NCI-H1436 (cell line): ENCODE measurements around the gene TRPM8.
"Not testable (repeated sequence)": the region's sequence is repeated elsewhere in the genome, so short reads cannot be mapped to it uniquely, and the experiment has no call there.

ENCODE experiments used
- DNase-seq: peaks from one replicate; lab custom pipeline; 2025; lab: John Stamatoyannopoulos, UW

Gene TRPM8

DNA sequence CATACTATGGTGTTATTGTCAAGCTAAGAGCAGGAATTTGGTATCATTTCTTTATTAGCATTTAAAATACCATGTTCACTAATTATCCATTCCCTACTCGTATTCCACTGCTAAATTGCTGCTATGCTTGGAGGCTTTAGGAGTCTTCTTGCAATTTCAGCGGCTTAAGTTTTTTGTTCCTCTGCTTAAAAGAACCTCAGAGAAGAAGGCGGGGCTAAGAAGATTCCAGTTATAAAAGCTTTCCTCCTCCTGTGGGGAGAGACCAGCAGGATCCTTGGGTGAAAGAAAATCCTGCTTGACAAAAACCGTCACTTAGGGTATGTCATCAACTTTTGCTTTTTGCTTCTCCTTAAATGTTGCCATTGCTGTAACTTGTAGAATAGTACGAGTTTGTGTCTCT, at the start of gene TRPM8:
Gene TRPM8, plus strand, starts transcription at position 258 of the 400 bp plus-strand sequence. CDS start 9,165 bp downstream, outside the sequence.
- no peak for DNase-seq

DNA sequence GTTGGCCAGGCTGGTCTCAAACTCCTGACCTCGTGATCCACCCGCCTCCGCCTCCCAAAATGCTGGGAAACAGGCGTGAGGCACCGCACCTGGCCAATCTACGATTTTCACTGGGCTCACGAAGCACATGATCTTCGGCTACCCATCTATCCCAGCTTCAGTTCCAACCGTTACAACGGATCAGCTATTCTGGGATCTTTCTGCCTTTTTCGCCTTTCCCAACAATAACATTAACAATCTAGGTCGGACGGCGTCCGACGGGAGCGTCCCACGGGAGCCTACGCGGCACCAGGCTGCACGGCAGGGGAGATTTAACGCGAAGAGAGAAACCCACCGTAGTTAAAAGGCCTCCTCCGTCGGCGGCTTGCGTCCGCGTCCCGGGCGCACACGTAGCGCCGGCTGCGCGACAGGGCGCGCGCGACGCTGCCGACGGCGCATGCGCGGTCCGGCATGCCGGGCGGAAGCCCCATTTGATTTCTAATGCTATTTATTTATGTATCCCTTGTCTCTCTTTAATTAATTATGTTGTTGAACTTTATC, 49.1 kb upstream of the TRPM8 start, which contains the start of gene MSL3B:
Gene MSL3B, minus strand, starts transcription at position 394 of the 540 bp plus-strand sequence.
- no peak for DNase-seq

- no peak for DNase-seq
These were observed 45.7 kb upstream of the TRPM8 start for GRCh38 chr2:233871432-233871831.

DNA sequence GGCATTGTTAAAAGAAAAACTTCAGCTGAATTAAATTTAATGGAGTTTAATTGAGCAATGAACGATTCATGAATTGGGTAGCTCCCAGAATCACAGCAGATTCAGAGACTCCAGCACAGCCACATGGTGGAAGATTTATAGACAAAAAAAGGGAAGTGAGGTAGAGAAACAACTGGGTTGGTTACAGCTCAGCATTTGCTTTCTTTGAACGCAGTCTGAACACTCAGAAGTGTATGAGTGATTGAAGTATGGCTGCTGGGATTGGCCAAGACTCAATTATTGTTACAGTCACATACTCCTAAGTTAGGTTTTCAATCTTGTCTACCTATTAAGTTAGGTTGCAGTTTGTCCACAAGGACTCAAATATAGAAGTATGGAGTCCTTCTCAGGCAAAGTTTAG, 45.0 kb upstream of the TRPM8 start:
- DNase-seq: not testable (repeated sequence)

DNA sequence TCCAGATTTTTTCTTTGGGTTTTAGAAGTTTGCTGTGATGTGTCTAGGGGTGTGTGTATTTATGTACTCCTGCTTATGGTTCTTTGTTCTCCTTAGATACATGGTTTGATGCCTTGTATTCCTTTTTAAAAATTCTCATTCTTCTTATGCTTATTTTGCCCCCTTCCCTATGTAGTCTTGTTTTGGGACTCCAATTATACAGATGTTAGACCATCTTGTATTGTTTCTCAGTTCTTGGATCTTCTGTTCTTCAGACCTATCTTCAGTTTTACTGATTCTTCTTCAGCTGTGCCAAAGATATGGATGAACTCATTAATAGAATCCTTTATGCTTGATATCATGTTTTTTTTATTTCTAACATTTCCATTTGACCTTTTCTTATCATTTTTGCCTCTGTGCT, 34.8 kb upstream of the TRPM8 start:
- no peak for DNase-seq

DNA sequence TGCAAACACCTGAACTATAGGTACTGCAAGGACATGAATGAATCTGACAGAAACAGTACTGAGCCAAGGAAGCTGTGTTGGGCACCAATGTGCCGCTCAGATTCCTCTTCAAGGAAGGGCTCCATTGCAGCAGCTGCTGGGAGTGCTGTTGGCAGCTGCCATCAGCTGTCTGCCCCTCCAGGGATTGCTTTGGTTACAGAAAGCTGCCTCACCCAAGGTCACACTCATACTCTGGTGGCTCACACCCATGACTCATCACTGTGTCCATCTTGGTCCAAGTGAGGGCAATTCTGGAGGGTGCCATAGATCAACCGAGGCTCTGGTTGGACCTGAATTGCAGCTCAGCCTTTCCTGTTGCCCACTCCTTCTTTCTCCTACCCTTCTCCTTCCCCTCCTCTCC, 24.4 kb upstream of the TRPM8 start:
- DNase-seq: no peak

DNA sequence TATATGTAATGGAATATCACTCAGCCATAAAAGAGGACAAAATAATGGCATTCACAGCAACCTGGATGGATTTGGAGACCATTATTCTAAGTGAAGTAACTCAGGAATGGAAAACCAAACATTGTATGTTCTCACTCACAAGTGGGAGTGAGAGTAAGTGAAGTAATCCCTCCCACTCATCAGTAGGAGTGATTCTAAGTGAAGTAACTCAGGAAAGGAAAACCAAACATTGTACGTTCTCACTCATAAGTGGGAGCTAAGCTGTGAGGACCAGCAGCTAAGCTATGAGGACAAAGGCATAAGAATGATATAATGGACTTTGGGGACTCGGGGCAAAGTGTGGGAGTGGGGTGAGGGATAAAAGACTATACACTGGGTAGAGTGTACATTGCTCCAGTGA, 20.9 kb upstream of the TRPM8 start:
- DNase-seq: not testable (repeated sequence)

GRCh38 chr2:233901367-233901766, 15.8 kb upstream of the TRPM8 start:
- no peak for DNase-seq

GRCh38 chr2:233901884-233902283, 15.3 kb upstream of the TRPM8 start:
- no peak for DNase-seq

GRCh38 chr2:233905945-233906344, 11.2 kb upstream of the TRPM8 start:
- DNase-seq: no peak

- DNase-seq: no peak
These were observed 9.5 kb upstream of the TRPM8 start for GRCh38 chr2:233907627-233908026.

DNA sequence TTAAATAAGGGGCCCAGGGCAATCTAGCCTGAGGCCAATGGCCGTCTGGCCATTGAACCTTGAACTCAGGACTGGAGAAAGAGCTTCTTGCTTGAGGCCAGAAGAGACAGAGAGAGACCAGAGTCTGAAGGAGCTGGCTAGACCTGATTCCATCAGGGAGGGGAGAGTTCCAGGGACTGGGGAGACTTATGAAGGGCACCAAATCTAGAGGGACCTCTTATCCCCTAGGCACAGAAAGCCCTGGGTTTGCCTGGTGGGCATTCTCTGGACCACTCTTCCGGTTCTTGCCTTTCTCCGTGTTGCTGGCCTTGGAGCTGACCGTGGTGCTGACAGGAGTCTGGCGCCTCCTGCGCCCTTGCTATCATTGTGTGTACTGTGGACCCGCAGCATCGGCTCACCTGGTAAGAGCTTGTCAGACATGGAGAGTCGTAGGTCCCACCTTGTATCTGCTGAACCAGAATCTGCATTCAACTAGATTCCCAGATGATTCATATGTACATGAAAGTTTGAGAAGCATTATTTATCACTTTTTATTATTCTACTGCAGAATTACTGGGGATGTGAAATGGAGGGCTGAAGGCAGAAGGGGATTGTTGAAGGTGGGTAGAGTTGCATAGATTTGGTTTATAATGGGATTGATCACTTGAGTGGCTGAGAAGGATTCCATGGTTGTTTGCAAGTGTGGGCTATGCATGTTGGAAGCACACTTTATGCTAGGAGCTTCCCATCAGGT, 4.3 kb upstream of the TRPM8 start:
- DNase-seq: no peak

DNA sequence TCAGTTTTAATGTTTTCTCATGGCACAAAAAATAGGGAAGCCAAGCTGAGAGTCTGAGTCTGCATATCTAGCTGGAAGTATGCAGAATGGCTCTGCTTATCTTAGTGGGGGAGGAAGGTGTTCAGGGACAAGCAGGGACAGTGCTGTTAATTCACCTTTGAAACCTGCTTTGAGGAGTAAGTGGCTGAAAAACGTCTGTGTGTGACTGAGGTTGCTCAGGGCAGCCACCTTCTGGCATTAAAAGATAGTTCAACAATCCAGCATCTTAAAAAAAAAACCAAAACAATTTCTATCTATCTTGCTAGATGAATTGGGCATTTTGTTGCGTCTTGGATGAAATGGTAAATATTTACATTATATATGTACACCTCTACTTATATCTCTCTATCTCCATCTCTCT, 2.0 kb upstream of the TRPM8 start:
- no peak for DNase-seq

DNA sequence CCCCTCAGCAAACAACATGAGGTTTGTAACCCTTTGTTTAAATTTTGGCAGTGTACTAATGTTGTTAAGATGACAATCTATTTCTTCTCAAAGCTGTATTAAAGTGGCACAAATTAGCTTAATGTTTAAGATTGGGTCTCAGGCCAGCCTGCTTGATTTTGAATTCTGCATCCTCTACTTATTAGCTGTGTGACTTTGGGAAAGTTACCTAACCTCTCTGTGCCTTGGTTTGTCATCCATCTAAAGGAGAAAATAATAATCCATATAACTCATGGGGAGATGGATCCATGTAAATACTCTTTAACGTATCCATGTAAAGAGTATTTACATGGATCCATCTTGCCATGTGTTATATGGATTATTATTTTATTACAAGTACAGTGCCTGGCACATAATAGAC, 2.1 kb downstream of the TRPM8 start:
- DNase-seq: no peak

DNA sequence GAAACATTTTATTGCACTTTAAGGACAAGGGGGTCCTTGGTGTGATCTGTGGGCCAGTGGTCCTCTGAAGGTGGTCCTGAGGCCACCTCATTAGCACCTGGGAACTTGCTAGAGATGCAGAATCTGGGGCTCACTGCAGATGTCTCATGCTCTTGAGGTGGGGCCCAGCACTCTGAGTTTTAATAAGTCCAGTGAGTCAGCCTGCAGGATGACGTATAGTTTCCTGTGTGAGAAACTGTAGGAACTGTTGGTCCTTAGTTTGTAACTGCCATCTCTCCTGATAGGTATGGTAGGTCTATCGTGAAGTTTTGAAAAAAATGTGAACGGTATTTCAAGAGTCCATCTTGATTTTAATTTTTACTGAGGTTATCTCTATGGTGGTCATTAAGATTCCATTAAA, 2.8 kb downstream of the TRPM8 start:
- no peak for DNase-seq

DNA sequence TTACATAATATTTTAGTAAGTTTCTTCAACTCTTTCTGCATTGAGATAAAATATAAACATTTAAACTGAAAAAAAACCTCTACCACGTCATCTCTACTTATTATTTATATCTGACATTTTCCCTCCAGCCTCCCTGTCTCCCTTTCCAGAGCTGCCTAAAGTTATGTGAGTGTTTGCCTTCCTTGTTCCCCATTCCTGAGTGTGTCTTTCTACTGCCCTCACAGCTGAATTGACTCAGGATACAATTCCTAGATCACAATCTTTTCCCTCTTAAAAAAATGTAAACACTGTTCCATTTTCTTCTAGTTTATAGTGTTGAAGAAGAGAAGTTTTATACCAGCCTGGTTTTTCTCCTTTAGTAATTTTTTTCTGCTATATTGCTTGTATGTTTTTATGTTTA, 5.3 kb downstream of the TRPM8 start:
- no peak for DNase-seq

GRCh38 chr2:233925402-233925801, 8.2 kb downstream of the TRPM8 start:
- no peak for DNase-seq

- no peak for DNase-seq
These were observed 9.6 kb downstream of the TRPM8 start for GRCh38 chr2:233926806-233927205.

DNA sequence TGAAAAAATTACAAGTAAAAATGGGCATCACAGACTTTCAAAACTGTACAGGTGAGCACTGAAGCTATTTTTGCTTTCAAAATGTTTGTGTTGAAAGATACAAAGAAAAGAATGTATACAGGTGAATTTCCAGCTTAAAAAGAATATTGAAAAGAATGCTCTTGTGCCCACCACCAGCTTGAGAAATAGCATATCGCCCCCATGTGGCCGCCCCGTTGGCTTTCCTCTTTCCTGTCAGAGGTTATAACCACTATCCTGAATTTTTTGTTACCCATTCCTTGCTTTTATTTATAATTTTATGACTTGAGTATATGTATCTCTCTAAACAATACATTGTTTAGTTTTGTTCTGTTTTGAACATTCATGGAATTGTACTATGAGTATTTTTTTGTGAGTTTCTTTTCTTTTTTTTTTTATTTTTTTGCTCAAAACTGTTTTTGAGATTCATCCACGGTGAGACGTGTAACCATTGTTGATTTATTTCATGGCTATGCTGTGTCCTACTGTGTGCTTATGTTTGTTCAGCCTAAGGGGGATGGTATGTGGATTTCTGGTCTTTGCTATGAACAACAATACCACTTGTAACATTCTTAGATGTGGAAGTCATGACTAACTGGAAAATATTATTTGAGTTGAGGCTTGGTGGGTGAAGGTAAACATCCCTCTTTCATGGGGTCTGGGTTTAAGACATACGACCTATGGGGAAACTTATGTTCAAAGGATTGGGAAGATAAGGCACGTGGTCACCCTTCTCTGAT, 11.6 kb downstream of the TRPM8 start:
- DNase-seq: no peak

DNA sequence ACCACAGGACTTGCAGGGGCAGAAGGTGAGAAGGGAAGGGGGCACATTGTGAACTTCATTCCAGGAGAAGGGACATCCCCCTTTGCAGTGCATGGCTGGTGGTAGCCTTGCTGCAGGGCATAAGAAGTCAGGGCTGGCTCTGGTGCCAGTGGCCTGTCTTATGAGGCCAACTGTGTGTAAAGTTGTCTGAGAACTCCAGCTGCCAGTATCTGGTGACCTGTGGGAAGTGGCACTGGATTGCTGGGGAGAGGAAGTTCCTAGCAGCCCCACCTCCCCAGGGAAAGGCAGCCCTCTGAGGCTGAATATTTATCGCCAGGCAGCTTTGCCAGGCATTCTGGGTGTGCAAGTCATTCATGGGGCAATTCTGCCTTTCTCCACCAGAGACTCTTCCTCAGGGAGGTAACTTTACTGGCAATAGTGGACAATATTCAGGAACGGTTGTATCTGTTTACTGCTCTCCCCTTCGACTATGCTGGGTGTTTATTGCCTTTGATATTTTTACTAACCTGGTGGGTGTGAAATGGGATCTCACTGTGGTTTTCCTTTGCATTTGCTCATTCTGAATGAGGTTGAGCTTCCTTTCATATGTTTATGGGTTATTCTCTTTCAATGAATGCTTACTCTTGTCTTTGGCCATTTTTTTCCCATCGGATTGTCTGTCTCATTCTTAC, 12.3 kb downstream of the TRPM8 start:
- DNase-seq: no peak

DNA sequence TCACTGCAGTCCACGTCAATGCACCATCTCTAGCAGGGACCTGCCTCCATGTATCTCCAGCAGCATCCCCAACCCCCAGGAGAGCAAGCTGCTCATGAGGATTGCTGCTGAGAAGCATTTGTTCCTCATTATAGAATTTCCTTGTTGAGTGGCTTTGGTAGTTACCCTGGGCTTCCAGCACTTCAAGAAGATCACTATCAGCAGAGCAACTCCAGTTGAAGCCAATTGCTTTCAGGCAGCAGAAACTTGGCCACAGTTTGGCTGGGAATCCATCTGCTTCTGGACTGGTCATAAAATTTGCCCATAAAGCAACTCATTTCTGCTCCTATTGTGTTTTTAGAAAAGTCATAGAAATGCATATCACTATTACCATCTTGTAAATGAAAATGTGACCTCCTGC, 17.4 kb downstream of the TRPM8 start:
- DNase-seq: no peak

- DNase-seq: no peak
These were observed 18.3 kb downstream of the TRPM8 start for GRCh38 chr2:233935426-233935825.

DNA sequence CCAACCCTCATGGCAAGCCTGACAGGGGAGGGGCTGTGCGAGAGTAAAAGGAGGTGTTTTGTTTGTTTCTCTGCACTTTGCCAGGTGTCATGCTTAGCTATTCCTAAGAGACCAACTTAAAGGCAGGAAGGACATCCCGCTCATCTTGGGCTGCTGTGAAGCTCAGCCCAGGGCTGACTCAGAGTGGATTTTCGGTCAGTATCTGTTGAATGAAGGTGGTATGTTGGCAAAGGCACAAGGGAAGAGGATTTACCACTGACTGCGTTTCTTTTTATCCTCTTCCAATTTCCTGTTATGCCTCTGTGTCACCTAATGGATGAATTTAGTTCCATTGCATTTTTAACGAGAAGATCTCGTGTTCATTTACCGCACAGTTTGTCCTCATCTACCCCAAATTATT, 18.9 kb downstream of the TRPM8 start:
- DNase-seq: no peak
